ENCODE data around the gene MICU1. TPM values are rescaled to one million over a fixed set of nuclear protein-coding genes. Genes with fewer than 3 reads are reported as not detected.

Gene MICU1
- polyA plus RNA-seq, 1 donor (not counting 4 experiments of a cell fraction or from before 2014, with no cell fraction given) = 19.4 TPM

- H3K79me2 ChIP-seq (ENCODE audit: control insufficient read depth, insufficient read depth, low read length) = no peaks in the 10 kb centered on the region
- H4K20me1 ChIP-seq (ENCODE audit: control insufficient read depth, extremely low read depth, insufficient read depth, low read length) = no peaks in the 10 kb centered on the region
- FAIRE-seq = no peak
- H3K4me3 ChIP-seq (ENCODE audit: control insufficient read depth in 2 of 3, extremely low read depth in 1 of 3, insufficient read depth in 2 of 3, low read depth in 1 of 3, low read length in 3 of 3) = no peak overlapping the region
- dilution Hi-C loops (cut with MboI; ENCODE audit: extremely low pct_ligation_motif_present, low sequenced_read_pairs) = no loop called here
- no peaks in the 10 kb centered on the region for H3K9me3 ChIP-seq (ENCODE audit: control insufficient read depth, low read depth, low read length)
- H3K9me1 ChIP-seq (ENCODE audit: control insufficient read depth, extremely low read depth, insufficient read depth, low read length) = no peaks in the 10 kb centered on the region
- H3K27ac ChIP-seq (ENCODE audit: control insufficient read depth, insufficient read depth, low read length) = no peak overlapping the region
- no peaks in the 10 kb centered on the region for H3K27me3 ChIP-seq (ENCODE audit: control insufficient read depth, extremely low read depth, insufficient read depth, low read length)
- no peak overlapping the region for H2AFZ ChIP-seq (ENCODE audit: control insufficient read depth, low read length)
- no peaks in the 10 kb centered on the region for H3K4me1 ChIP-seq (ENCODE audit: control insufficient read depth, extremely low read depth, insufficient read depth, low read length)
- no peak overlapping the region for H3K4me2 ChIP-seq (ENCODE audit: control insufficient read depth, extremely low read depth, insufficient read depth, low read depth, low read length)
- TF ChIP-seq EZH2 (IDR thresholded peaks at IDR 0.05; ENCODE audit: low read length) (no peak), CTCF (optimal IDR thresholded peaks at IDR 0.05 in 1 of 3, IDR thresholded peaks at IDR 0.05 in 1 of 3, conservative IDR thresholded peaks at IDR 0.05 in 1 of 3; ENCODE audit: extremely low read depth in 1 of 3, insufficient read depth in 2 of 3, low read length in 3 of 3) (no peak)
- H3K36me3 ChIP-seq (ENCODE audit: control insufficient read depth in 2 of 2, extremely low read depth in 1 of 2, insufficient read depth in 2 of 2, low read length in 2 of 2) = no peaks in the 10 kb centered on the region
- no peak overlapping the region for H3K9ac ChIP-seq (ENCODE audit: control insufficient read depth, extremely low read depth, insufficient read depth, low read length)
- DNase-seq (ENCODE audit: low read depth, low spot score) = no peak
Observed at GRCh38 chr10:72462261-72462660, 163.6 kb downstream of the MICU1 start.

- H3K4me2 ChIP-seq (ENCODE audit: control insufficient read depth, extremely low read depth, insufficient read depth, low read depth, low read length) = no peak overlapping the region
- no peaks in the 10 kb centered on the region for H3K79me2 ChIP-seq (ENCODE audit: control insufficient read depth, insufficient read depth, low read length)
- dilution Hi-C loops (cut with MboI; ENCODE audit: extremely low pct_ligation_motif_present, low sequenced_read_pairs) = no loop called here
- H3K9ac ChIP-seq (ENCODE audit: control insufficient read depth, extremely low read depth, insufficient read depth, low read length) = no peak overlapping the region
- FAIRE-seq (no peak), DNase-seq (ENCODE audit: low read depth, low spot score) (no peak)
- H3K4me3 ChIP-seq (ENCODE audit: control insufficient read depth in 2 of 3, extremely low read depth in 1 of 3, insufficient read depth in 2 of 3, low read depth in 1 of 3, low read length in 3 of 3) = no peak overlapping the region
- H3K36me3 ChIP-seq (ENCODE audit: control insufficient read depth in 2 of 2, extremely low read depth in 1 of 2, insufficient read depth in 2 of 2, low read length in 2 of 2) = no peaks in the 10 kb centered on the region
- no peaks in the 10 kb centered on the region for H3K27me3 ChIP-seq (ENCODE audit: control insufficient read depth, extremely low read depth, insufficient read depth, low read length)
- no peaks in the 10 kb centered on the region for H3K4me1 ChIP-seq (ENCODE audit: control insufficient read depth, extremely low read depth, insufficient read depth, low read length)
- no peaks in the 10 kb centered on the region for H4K20me1 ChIP-seq (ENCODE audit: control insufficient read depth, extremely low read depth, insufficient read depth, low read length)
- no peaks in the 10 kb centered on the region for H3K9me1 ChIP-seq (ENCODE audit: control insufficient read depth, extremely low read depth, insufficient read depth, low read length)
- H3K27ac ChIP-seq (ENCODE audit: control insufficient read depth, insufficient read depth, low read length) = no peak overlapping the region
- TF ChIP-seq EZH2 (IDR thresholded peaks at IDR 0.05; ENCODE audit: low read length) (no peak), CTCF (optimal IDR thresholded peaks at IDR 0.05 in 1 of 3, IDR thresholded peaks at IDR 0.05 in 1 of 3, conservative IDR thresholded peaks at IDR 0.05 in 1 of 3; ENCODE audit: extremely low read depth in 1 of 3, insufficient read depth in 2 of 3, low read length in 3 of 3) (no peak)
- no peaks in the 10 kb centered on the region for H3K9me3 ChIP-seq (ENCODE audit: control insufficient read depth, low read depth, low read length)
- H2AFZ ChIP-seq (ENCODE audit: control insufficient read depth, low read length) = no peak overlapping the region
Observed at GRCh38 chr10:72461085-72461484, 164.8 kb downstream of the MICU1 start.

Data from keratinocyte (primary cell).